Astrocyte of the cerebellum (primary cell): ENCODE data around the gene CCDC187.
A peak's percentile ranks its signal among the peaks of the same experiment; 100 is the strongest.

Experiments
- DNase-seq: peaks from one replicate; pipeline ENCODE4 v3.0.0-alpha.2; 2011; ENCODE audit warnings: low read depth
- H3K4me3 ChIP-seq: 2 replicates; pipeline ENCODE4 v1.5.1; 2011; ENCODE audit warnings: mild to moderate bottlenecking, low read depth, low read length, moderate library complexity
- CTCF ChIP-seq: IDR thresholded peaks from 2 replicates; pipeline ENCODE4 v1.5.1; 2012; ENCODE audit warnings: low read length, low read depth, moderate library complexity, mild to moderate bottlenecking; ENCODE audit errors: missing control alignments
- in situ Hi-C: cut with HindIII; loops from 2 replicates; pipeline ENCODE4 v1.10.0; 2017; ENCODE audit warnings: low sequenced_read_pairs

The CCDC187 gene

GRCh38 chr9:136230773-136231172, 73.1 kb downstream of the CCDC187 start:
- no peak overlapping the region for H3K4me3 ChIP-seq
- in situ Hi-C loops: no loop called here
- DNase-seq: no peak
- TF ChIP-seq CTCF: no peak

GRCh38 chr9:136230365-136230764, 73.5 kb downstream of the CCDC187 start:
- no peak for DNase-seq
- no peak for TF ChIP-seq CTCF
- in situ Hi-C loops: no loop called here
- no peak overlapping the region for H3K4me3 ChIP-seq

GRCh38 chr9:136229096-136230065, 74.5 kb downstream of the CCDC187 start:
- peak; percentile 72 for DNase-seq
- TF ChIP-seq CTCF: no peak
- H3K4me3 ChIP-seq: no peak overlapping the region
- in situ Hi-C loops: no loop called here

- DNase-seq: no peak
- TF ChIP-seq CTCF: no peak
Observed at GRCh38 chr9:136228107-136228875, 75.6 kb downstream of the CCDC187 start.

GRCh38 chr9:136226680-136227407, 77.0 kb downstream of the CCDC187 start:
- no peak for DNase-seq
- no peak for TF ChIP-seq CTCF
- in situ Hi-C loops: no loop called here
- H3K4me3 ChIP-seq: no peak overlapping the region

More at GRCh38 chr9:136228107-136228875, 75.6 kb downstream of the CCDC187 start:
- H3K4me3 ChIP-seq: no peak overlapping the region
- in situ Hi-C loops: no loop called here
